ENCODE measurements around the gene TRMT10B. TPM values are rescaled to one million over a fixed set of nuclear protein-coding genes. Genes with fewer than 3 reads are reported as not detected.
"Not testable (repeated sequence)": the region's sequence is repeated elsewhere in the genome, so short reads cannot be mapped to it uniquely, and the experiment has no call there.

Gene TRMT10B
- total RNA-seq, 2 experiments from 2014 or later, result 13.9 to 14.3 TPM

- ChIA-PET POLR2A (no interaction called here), CTCF (interaction anchor here (0.6 to 1.3 kb wide), 3 partner anchors 12 to 52 kb away, joined by 3 read pairs; no protein-coding TSS in a partner anchor)
- no peak overlapping the region for H3K4me3 Mint-ChIP-seq
- DNase-seq, result no peak
- H3K36me3 Mint-ChIP-seq (ENCODE audit: low read depth), result no peaks in the 10 kb centered on the region
- H3K27ac Mint-ChIP-seq, result no peak overlapping the region
- H3K4me1 Mint-ChIP-seq, result no peaks in the 10 kb centered on the region
- H3K9me3 Mint-ChIP-seq, result no peaks in the 10 kb centered on the region
- H3K27me3 Mint-ChIP-seq, result peaks cover 12% of the 10 kb centered on the region
Measured at GRCh38 chr9:37732952-37733351, 20.7 kb upstream of the TRMT10B start.

GRCh38 chr9:37739222-37739621 lies 14.4 kb upstream of the TRMT10B start:
- H3K4me3 Mint-ChIP-seq, result no peak overlapping the region
- CTCF ChIA-PET, result no interaction called here
- DNase-seq, result no peak
- H3K27ac Mint-ChIP-seq, result no peak overlapping the region
- no peaks in the 10 kb centered on the region for H3K4me1 Mint-ChIP-seq
- H3K9me3 Mint-ChIP-seq, result no peaks in the 10 kb centered on the region
- H3K36me3 Mint-ChIP-seq (ENCODE audit: low read depth), result no peaks in the 10 kb centered on the region
- POLR2A ChIA-PET, result no interaction called here
- H3K27me3 Mint-ChIP-seq, result peaks cover 2% of the 10 kb centered on the region

- no peaks in the 10 kb centered on the region for H3K4me1 Mint-ChIP-seq
- no peak overlapping the region for H3K4me3 Mint-ChIP-seq
- POLR2A ChIA-PET, result interaction anchor here (0.6 kb wide), 1 partner anchor 105 kb away, joined by 3 read pairs; no protein-coding TSS in a partner anchor
- H3K36me3 Mint-ChIP-seq (ENCODE audit: low read depth), result no peaks in the 10 kb centered on the region
- DNase-seq, result no peak
- no peaks in the 10 kb centered on the region for H3K9me3 Mint-ChIP-seq
- CTCF ChIA-PET, result no interaction called here
- H3K27me3 Mint-ChIP-seq, result peaks cover 2% of the 10 kb centered on the region
- H3K27ac Mint-ChIP-seq, result no peak overlapping the region
Measured at GRCh38 chr9:37740128-37740527, 13.5 kb upstream of the TRMT10B start.

- Mint-ChIP-seq H3K27ac (no peak overlapping the region), H3K36me3 (ENCODE audit: low read depth) (no peaks in the 10 kb centered on the region), H3K27me3 (peaks cover 2% of the 10 kb centered on the region), H3K4me3 (no peak overlapping the region), H3K9me3 (no peaks in the 10 kb centered on the region), H3K4me1 (no peaks in the 10 kb centered on the region)
- POLR2A ChIA-PET, result no interaction called here
- CTCF ChIA-PET, result no interaction called here
- no peak for DNase-seq
Measured at GRCh38 chr9:37740631-37741328, 12.8 kb upstream of the TRMT10B start.

- no peak overlapping the region for H3K4me3 Mint-ChIP-seq
- CTCF ChIA-PET, result no interaction called here
- no peak for DNase-seq
- POLR2A ChIA-PET, result interaction anchor here (0.6 kb wide), 1 partner anchor 260 kb away, joined by 3 read pairs; the partner anchor contains the start of gene POLR1E
- no peak overlapping the region for H3K27ac Mint-ChIP-seq
- H3K27me3 Mint-ChIP-seq, result no peaks in the 10 kb centered on the region
- H3K36me3 Mint-ChIP-seq (ENCODE audit: low read depth), result no peaks in the 10 kb centered on the region
- H3K9me3 Mint-ChIP-seq, result no peaks in the 10 kb centered on the region
- H3K4me1 Mint-ChIP-seq, result no peaks in the 10 kb centered on the region
Measured at GRCh38 chr9:37745970-37746369, 7.6 kb upstream of the TRMT10B start.

- ChIA-PET POLR2A (interaction anchor here (0.6 kb wide), 1 partner anchor 261 kb away, joined by 3 read pairs; the partner anchor contains the start of gene POLR1E), CTCF (no interaction called here)
- H3K27me3 Mint-ChIP-seq, result no peaks in the 10 kb centered on the region
- H3K27ac Mint-ChIP-seq, result no peak overlapping the region
- H3K9me3 Mint-ChIP-seq, result no peaks in the 10 kb centered on the region
- H3K36me3 Mint-ChIP-seq (ENCODE audit: low read depth), result no peaks in the 10 kb centered on the region
- DNase-seq, result no peak
- no peak overlapping the region for H3K4me3 Mint-ChIP-seq
- H3K4me1 Mint-ChIP-seq, result no peaks in the 10 kb centered on the region
Measured at GRCh38 chr9:37746448-37747270, 6.9 kb upstream of the TRMT10B start.

GRCh38 chr9:37747271-37747753 lies 6.3 kb upstream of the TRMT10B start:
- ChIA-PET CTCF (no interaction called here), POLR2A (no interaction called here)
- Mint-ChIP-seq H3K4me1 (no peaks in the 10 kb centered on the region), H3K27me3 (no peaks in the 10 kb centered on the region), H3K4me3 (no peak overlapping the region), H3K9me3 (no peaks in the 10 kb centered on the region), H3K27ac (no peak overlapping the region), H3K36me3 (ENCODE audit: low read depth) (no peaks in the 10 kb centered on the region)
- DNase-seq, result peak; percentile 70

- Mint-ChIP-seq H3K9me3 (no peaks in the 10 kb centered on the region), H3K36me3 (ENCODE audit: low read depth) (peaks cover 2% of the 10 kb centered on the region), H3K27me3 (no peaks in the 10 kb centered on the region), H3K4me3 (no peak overlapping the region), H3K4me1 (peaks cover 12% of the 10 kb centered on the region), H3K27ac (no peak overlapping the region)
- no peak for DNase-seq
- CTCF ChIA-PET, result interaction anchor here (0.6 kb wide), 1 partner anchor 22 kb away, joined by 3 read pairs; no protein-coding TSS in a partner anchor
- POLR2A ChIA-PET, result no interaction called here
Measured at GRCh38 chr9:37749129-37749528, 4.5 kb upstream of the TRMT10B start.

- ChIA-PET CTCF (no interaction called here), POLR2A (no interaction called here)
- Mint-ChIP-seq H3K4me1 (peaks cover 29% of the 10 kb centered on the region), H3K27ac (no peak overlapping the region), H3K9me3 (no peaks in the 10 kb centered on the region), H3K27me3 (no peaks in the 10 kb centered on the region), H3K4me3 (no peak overlapping the region), H3K36me3 (ENCODE audit: low read depth) (peaks cover 4% of the 10 kb centered on the region)
- DNase-seq, result no peak
Measured at GRCh38 chr9:37751186-37751585, 2.4 kb upstream of the TRMT10B start.

GRCh38 chr9:37751704-37752103 lies 1.9 kb upstream of the TRMT10B start:
- DNase-seq; H3K9me3 Mint-ChIP-seq; POLR2A ChIA-PET; H3K4me3 Mint-ChIP-seq; CTCF ChIA-PET; H3K27ac Mint-ChIP-seq; H3K27me3 Mint-ChIP-seq; H3K36me3 Mint-ChIP-seq (ENCODE audit: low read depth): not testable (repeated sequence)
- peaks cover 29% of the 10 kb centered on the region for H3K4me1 Mint-ChIP-seq

GRCh38 chr9:37752112-37752511 lies 1.5 kb upstream of the TRMT10B start:
- H3K9me3 Mint-ChIP-seq; H3K27me3 Mint-ChIP-seq; H3K27ac Mint-ChIP-seq; POLR2A ChIA-PET; H3K4me3 Mint-ChIP-seq; DNase-seq; H3K36me3 Mint-ChIP-seq (ENCODE audit: low read depth): not testable (repeated sequence)
- CTCF ChIA-PET, result interaction anchor here (0.8 kb wide), 1 partner anchor 8 kb away, joined by 3 read pairs; no protein-coding TSS in a partner anchor
- peaks cover 29% of the 10 kb centered on the region for H3K4me1 Mint-ChIP-seq

GRCh38 chr9:37752642-37753488 lies 740 bp upstream of the TRMT10B start:
- Mint-ChIP-seq H3K4me3 (peak overlapping the region; percentile 96), H3K9me3 (no peaks in the 10 kb centered on the region), H3K27me3 (no peaks in the 10 kb centered on the region), H3K27ac (peak overlapping the region; percentile 94), H3K36me3 (ENCODE audit: low read depth) (peaks cover 9% of the 10 kb centered on the region), H3K4me1 (peaks cover 29% of the 10 kb centered on the region)
- POLR2A ChIA-PET, result no interaction called here
- CTCF ChIA-PET, result interaction anchor here (0.8 kb wide), 1 partner anchor 9 kb away, joined by 3 read pairs; no protein-coding TSS in a partner anchor
- DNase-seq, result peak; percentile 20
